HTR-8/SVneo (cell line): Measurements from ENCODE around the gene BEND7.
"Not testable (repeated sequence)": the region's sequence is repeated elsewhere in the genome, so short reads cannot be mapped to it uniquely, and the experiment has no call there.

ENCODE experiments used
- DNase-seq: peaks from one replicate; pipeline ENCODE4 v3.0.0; 2011; ENCODE audit warnings: low spot score, mixed read lengths; ENCODE audit not compliant: insufficient read length
- FAIRE-seq: peaks from 2 replicates; lab custom pipeline; 2011; peaks lifted over from hg19 to GRCh38; lab: Jason Lieb, UNC

The BEND7 gene

DNA sequence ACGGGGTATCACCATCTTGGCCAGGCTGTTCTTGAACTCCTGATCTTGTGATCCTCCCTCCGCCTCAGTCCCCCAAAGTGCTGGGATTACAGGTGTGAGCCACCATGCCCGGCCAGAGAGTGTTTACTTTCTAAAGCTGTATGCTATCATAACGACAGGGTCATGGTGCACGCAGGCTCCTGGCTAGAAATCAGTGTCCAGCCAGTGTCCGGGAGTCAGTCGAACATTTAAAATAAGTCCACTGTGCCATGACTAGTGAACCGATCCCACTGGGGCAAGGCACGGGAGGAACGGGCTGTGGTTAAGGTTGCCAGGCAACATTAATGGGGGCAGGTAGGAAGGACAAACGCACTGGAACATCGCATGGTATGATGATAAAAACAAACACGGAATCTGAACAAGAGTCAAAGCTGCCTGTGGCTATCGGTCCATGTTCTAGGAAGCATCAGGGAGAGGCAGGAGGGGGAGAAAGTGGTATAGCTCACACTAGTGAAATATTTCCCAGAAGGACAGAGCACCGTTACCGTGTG is 91.7 kb downstream of the BEND7 start:
- DNase-seq (no peak), FAIRE-seq (no peak)

DNA sequence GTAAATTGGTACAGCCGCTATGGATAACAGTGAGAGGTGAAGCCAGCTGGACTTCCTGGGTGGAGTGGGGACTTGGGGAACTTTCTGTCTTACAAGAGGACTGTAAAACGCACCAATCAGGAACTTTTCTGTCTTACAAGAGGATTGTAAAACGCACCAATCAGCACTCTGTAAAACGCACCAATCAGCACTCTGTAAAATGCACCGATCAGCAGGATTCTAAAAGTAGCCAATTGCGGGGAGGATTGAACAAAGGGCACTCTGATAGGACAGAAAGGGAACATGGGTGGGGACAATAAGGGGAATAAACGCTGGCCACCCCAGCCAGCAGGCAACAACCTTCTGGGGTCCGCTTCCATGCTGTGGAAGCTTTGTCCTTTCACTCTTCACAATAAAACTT is 100.9 kb downstream of the BEND7 start:
- FAIRE-seq, DNase-seq: not testable (repeated sequence)

DNA sequence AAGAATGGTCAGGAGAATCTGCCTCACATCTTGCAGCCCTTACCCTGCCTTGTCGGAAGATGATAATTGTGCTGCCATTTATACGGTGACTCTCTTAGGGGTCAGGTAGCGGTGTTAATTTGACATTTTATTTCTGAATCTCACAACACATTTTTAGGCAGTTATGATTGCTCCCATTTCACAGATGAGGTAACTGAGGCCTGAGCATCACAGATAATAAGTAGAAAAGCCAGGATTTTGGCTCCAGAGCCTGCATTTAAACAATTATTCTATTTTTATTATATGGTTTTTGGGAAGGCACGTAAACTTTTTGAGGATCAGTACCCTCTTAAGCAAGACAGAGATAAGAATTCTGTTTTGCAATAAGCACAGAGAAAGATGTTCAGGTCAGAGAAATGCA is 103.4 kb downstream of the BEND7 start:
- DNase-seq = no peak
- FAIRE-seq = no peak

DNA sequence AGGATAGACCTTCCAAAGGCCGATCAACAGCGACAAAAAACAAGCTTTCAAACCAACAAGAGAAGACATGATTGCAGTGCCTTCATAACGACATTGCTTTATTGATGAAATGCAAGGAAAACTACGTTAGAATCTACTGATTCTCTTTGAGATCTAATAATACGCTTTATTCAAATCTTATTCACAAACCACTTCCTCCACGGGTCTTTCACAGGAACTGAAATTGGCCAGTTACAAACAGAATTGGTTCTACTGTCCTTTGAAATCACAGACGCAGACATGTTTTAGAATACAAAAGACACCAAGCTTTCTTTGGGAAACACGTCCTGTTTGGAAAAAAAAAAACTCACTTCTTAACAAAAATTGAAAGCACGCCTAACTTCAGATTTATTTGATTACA is 106.0 kb downstream of the BEND7 start:
- DNase-seq (no peak), FAIRE-seq (no peak)

DNA sequence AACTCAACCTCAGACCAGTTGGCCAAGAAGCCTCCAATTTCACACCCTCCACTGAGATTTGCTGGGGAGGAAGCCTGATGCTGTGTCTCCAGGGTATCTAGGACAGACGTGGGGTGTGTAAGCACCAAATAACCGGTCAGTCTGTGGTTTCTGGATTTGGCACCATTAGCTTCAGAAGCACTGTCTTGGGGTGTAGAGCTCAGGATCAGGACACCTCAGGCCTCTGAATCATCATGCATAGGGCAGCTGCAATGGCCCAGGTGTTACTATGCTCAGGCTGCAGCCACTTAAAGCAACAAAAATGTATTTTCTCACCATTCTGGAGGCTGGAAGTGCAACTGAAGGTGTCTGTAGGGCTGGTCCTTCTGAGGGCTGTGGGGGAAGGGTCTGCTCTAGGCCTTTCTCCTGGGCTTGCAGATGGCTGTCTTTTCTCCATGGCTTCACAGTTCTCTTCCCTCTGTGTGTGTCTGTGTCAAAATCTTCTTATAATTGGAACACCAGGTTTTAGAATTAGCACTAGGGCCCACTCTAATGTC is 107.4 kb downstream of the BEND7 start:
- DNase-seq (no peak), FAIRE-seq (no peak)

DNA sequence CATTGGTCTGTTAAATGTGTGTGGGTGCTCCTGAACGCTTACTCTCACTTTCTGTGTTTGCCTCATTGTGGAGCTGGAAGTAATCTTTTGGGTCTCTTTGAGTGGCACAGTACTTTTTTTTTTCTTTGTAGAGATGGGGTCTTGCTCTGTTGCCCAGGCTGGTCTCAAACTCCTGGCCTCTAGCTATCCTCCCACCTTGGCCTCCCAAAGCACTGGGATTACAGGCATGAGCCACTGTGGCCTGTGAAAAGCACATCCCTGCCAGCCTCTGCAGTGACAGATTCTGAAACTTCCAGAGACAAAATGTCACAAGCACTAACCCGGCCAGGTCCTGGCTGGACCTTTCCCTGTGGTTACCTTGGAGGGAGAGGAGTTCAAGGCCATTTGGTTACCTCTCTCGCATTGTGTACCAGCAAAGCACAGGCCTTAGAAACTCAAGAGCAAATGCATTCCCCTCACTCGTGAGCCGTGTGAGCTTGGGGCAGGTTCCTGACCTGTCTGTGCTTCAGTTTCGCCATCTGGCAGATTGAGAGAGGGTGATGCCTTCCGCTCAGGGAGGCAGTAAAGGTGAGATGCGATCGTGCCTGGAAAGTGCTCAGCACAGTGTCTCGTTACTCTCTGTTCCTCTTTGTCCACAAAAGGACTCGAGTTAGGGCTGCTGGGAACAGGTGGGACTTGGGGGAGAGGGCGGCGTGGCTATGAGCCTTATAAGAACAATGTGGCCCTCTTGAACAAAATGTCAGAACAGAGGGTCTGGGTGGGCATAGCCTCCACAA is 108.1 kb downstream of the BEND7 start:
- FAIRE-seq = no peak
- no peak for DNase-seq

DNA sequence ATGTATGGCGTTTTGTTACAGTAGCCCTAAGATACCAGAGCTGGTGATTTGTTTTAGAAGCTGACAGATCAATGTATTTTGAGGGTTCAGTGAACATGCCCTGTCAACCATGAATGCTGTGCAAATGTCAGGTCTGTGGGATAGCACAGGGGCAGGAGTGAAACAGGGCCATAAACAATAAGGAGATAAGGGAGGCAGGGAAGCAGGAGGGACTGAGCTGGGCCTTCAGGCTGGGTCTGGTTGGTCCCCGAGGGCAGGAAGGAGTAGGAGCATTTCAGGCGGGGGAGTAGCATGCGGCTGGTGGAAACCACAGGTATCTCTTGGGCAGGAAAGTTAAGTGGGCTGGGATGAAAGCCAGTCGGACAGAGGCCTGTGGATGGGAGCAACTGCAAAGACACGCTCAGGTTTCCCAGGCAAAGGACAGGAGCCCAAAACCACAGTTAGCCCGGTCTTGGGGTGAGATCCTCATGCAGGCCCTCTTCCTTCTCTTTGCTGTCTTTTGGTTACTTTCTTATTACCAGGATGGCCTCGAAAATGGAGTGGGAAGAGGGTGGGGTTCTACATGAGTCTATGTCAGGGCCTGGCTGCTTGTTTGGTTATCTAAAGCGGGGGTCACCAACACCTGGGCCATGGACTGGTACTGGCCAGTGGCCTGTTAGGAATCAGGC is 111.2 kb downstream of the BEND7 start:
- DNase-seq = no peak
- no peak for FAIRE-seq

DNA sequence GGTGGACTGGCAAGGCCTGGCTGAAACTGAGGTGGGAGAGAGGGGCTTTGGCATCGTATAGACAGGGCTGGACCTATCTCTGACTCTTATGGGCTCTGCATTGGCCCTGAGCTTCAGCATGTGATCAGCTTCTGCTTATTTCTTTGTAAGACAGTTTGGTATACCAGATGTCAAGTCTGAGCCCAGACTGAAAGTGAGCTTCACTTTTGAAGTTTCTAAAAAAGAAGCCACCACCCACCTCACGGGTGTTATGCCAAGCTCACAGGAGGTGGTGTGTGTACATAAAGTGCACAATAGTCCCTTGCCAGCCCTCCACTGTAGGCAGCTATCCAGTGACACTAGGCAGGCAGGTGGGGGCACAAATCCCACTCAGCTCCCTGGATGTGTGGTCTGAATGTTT is 112.1 kb downstream of the BEND7 start:
- FAIRE-seq = no peak

DNA sequence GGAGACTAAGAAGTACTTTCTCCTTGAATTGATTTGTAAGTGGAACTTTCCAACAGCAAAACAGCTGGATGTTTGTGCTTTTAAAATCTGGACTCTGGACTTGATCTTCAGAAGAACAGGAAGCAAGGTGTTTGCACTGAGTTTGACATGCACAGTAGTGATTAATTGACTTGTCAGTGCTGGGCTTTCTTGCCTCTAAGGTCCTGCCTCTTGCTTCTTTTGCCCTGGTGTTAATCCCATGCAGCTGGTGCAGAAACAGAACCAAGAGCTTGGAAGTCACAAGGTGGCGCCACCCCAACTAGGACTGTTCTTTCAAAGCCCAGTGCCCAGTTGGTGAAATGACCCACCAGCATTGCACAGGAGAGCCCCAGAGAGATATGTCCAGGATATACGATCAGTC is 114.0 kb downstream of the BEND7 start:
- FAIRE-seq = no peak
- no peak for DNase-seq

More for the DNA sequence above, 112.1 kb downstream of the BEND7 start:
- no peak for DNase-seq

DNA sequence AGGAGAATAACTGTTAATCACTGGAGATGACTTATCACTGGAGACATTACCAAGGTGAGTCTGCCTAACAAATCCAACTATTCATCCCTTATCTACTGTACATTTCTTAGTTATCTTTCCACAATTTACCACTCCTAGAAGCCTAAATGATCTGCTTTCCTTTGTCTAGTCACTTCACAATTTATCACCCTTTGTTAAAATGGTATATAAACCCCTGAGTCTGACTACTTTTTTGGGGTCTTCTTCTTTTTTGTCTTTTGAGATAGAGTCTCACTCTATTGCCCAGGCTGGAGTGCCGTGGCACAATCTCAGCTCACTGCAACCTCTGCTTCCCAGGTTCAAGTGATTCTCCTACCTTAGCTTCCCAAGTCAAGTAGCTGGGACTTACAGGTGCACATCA is 114.7 kb downstream of the BEND7 start:
- FAIRE-seq = no peak
- DNase-seq = no peak

DNA sequence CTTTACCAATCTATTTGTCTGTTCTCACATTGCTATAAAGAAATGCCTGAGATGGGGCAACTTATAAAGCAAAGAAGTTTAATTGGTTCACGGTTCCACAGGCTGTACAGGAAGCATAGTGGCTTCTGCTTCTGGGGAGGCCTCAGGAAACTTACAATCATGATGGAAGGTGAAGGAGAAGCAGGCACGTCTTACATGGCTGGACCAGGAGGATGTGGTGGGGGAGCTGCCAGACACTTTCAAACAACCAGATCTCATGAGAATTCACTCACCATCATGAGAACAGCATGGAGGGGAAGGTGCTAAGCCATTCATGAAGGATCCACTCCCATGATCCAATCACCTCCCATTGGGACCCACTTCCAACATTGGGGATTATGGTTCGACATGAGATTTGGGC is 115.9 kb downstream of the BEND7 start:
- DNase-seq = no peak
- FAIRE-seq = no peak

DNA sequence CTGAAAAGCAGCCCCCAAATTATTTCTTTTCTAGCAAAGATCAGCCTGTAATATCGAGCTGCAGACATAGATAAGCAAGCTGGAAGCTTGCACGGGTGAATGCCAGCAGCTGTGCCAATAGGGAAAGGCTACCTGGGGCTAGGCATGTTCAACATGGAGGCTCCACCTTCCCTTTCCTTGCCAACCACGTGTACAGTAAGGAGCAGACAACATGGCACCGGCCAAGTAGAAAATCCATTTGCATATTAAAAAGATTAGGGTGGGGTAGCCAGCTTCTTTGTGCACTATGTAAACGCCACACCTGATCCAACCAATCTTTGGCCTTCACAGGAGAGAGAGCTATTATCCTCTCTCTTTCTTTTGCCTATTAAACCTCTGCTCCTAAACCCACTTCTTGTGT is 124.0 kb downstream of the BEND7 start:
- no peak for FAIRE-seq

DNA sequence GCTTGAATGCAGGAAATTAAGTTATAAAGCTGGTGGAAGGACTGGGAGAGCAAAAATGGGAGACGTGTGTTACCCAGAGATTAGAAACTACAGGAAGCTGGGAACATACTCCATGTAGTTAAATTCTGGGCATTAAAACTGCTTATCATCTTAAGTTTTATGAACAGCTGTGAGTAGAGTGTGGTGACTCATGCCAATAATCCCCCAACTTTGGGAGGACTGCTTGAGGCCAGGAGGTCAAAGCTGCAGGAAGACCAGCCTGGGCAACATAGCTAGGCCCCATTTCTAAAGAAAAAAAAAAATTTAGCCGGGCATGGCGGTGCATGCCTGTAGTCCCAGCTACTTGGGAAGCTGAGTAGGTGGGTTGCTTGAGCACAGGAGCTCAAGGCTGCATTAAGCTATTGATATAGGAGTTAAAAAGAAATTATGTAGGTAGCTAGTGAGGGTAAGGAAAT is 124.5 kb downstream of the BEND7 start:
- DNase-seq = no peak
- no peak for FAIRE-seq

More for the DNA sequence above, 124.0 kb downstream of the BEND7 start:
- no peak for DNase-seq

DNA sequence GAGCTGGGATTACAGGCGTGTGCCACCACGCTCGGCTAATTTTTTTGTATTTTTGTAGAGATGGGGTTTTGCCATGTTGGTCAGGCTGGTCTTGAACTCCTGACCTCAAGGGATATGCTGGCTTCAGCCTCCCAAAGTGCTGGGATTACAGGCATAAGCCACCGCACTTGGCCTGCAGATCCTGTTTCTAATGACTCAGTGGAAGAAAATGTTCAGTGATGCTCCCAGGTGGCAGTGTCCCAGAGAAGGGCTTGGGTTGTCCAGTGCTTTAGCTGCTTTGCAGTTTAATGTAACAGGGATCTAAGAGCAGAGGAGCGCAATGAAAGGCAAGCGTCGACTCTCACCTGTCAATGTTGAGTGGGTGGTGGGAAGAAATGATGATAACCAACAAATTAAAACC is 125.4 kb downstream of the BEND7 start:
- DNase-seq, FAIRE-seq: not testable (repeated sequence)

DNA sequence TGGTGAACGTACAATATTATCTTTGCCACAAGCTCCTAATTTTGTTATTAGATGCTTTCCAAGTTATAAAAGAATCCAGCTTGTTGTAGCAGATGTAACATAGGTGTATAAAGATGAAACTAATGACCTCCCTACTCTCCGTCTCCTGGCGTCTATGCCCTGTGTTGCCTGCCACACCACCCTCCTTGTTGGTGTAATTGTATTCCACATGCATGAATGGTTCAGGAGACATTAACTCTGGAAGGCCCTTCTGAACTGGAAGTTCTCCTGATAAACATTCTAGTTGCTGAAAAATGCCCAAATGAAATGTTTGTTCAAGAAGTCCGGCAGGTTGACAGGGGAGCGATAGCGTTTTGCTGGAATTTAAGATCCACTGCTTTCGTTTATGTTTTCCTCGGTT is 126.8 kb downstream of the BEND7 start:
- FAIRE-seq = no peak
- no peak for DNase-seq

DNA sequence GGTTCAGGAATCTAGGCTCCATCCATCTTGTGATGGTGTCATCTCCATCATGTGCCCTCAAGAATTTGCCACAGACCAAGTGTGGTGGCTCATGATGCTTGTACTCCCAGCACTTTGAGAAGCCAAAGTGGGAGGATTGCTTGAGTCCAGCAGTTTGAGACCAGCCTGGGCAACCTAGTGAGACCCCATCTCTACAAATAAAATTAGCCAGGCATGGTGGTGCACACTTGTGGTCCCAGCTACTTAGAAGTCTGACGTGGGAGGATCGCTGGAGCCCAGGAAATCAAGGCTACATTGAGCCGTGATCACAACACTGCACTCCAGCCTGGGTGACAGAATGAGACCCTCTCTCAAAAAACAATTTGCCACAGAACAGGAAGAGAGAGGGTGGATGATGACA is 127.7 kb downstream of the BEND7 start:
- FAIRE-seq (no peak), DNase-seq (no peak)

DNA sequence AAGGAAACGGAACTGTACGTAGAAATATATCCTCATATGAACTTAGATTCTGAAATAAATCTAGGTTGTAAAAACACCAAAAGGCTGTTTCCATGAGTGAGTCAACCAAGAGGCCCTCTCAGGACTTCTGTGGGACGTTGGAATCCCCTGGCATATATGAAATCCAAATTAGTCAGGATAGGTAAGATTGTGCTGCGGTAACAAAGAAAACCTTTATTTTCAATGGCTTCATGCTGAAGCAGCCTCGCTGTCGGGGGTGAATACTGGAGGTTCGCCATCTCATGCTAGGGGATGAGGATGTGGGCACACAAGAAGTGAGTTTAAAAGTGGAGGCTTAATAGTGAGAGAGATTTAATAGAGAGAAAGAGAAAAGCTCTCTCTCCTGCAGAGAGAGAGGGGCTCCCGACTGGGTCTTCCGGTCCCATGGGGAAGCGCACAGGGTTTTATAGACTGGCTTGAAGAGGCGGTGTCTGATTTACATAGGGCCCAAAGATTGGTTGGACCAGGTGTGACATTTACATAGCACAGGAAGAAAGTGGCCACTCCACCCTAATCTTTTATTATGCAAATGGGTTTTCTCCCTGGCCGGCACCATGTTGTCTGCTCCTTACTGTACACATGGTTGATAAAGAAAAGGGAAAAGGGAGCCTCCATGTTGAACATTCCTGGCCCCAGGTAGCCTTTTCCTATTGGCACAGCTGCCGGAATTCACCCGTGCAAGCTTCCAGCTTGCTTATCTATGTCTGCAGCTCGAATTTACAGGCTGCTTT is 128.4 kb downstream of the BEND7 start:
- FAIRE-seq = no peak
- no peak for DNase-seq

DNA sequence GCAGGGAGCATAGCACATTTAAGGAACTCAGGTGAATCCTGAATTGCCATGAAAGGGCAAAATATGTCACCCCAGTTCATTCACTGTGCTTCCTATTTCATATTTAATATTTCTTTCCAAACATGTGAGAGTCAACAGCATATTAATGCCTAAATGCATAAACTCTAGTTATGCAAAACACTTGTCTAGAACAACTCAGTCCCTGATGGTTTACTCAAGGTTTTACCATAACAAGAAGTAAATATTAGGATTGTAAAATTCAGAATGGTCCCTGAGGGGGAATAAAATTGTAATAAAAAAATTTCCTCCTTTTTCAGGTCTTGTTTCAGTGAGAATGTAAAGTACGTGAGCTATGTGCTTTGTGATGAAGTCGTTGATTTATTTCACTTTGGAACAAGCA is 129.1 kb downstream of the BEND7 start:
- DNase-seq (no peak), FAIRE-seq (no peak)

DNA sequence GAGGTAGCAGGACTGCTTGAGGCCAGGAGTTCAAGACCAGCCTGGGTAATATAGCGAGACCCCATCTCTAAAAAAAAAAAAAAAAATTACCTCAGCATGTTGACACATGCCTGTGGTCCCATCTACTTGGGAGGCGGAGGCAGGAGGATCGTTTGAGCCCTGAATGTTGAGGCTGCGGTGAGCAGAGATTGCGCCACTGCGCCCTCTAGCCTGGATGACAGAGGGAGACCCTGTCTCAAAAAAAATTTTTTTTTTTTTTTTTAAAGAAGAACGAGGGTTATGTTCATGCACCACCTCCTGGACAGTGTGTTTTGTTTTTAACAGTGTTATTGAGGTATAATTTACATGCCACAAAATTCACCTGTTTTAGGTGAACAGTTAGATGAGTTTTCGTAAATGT is 129.6 kb downstream of the BEND7 start:
- DNase-seq = no peak
- FAIRE-seq = no peak

DNA sequence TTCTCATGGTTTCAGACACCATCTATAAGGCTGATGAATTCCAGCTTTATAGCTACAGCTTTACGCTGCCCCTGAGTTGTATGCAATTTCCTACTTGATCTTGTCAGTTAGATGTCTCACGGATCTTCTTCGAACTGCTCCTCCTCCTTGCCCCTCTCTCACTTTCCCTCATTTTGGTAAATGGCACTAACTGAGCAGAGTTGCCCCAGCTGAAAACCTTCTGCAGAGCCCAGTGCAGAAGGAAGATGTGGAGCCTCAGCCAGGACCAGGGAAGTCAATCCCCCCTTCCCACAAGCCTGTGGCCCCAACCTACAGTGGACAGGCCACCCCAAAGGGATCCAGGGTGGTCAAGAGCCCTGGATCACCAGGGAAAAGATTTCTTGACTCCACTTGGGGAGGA is 131.8 kb downstream of the BEND7 start:
- FAIRE-seq (no peak), DNase-seq (no peak)

DNA sequence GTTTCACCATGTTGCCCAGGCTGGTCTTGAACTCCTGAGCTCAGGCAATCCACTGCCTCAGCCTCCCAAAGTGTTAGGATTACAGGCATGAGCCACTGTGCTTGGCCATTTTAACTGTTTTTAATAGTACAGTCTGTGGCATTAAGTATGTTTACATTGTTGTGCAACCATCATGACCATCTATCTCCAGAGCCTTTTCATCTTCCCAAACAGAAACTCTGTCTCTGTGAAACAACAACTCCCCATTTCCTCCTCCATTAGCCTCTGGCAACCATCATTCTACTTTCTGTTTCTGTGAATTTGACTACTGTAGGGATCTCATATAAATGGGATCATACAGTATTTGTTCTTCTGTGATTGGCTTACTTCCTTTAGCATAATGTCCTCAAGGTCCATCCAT is 132.4 kb downstream of the BEND7 start:
- DNase-seq (no peak), FAIRE-seq (no peak)
